NCI-H1930 (cell line): ENCODE data around the gene CNBD2.
"Not testable (repeated sequence)": the region's sequence is repeated elsewhere in the genome, so short reads cannot be mapped to it uniquely, and the experiment has no call there.

ENCODE experiments used
- DNase-seq, 2 experiments: peaks; one replicate each; lab custom pipeline; 2025; lab: John Stamatoyannopoulos, UW

CNBD2 gene

GRCh38 chr20:36026131-36026530, 57.7 kb downstream of the CNBD2 start:
- DNase-seq: not testable (repeated sequence)

GRCh38 chr20:36028106-36028808, 59.9 kb downstream of the CNBD2 start:
- DNase-seq: no peak

GRCh38 chr20:36030149-36030548, 61.8 kb downstream of the CNBD2 start:
- no peak for DNase-seq

- no peak for DNase-seq
These were observed 63.4 kb downstream of the CNBD2 start for GRCh38 chr20:36031806-36032205.

- DNase-seq: no peak
These were observed 66.5 kb downstream of the CNBD2 start for GRCh38 chr20:36034875-36035274.

GRCh38 chr20:36035745-36036144, 67.4 kb downstream of the CNBD2 start:
- DNase-seq: no peak

- no peak for DNase-seq
These were observed 68.3 kb downstream of the CNBD2 start for GRCh38 chr20:36036688-36037087.

- no peak for DNase-seq
These were observed 72.2 kb downstream of the CNBD2 start for GRCh38 chr20:36040571-36040970.

- DNase-seq: no peak
These were observed 75.1 kb downstream of the CNBD2 start for GRCh38 chr20:36043441-36043840.

- no peak for DNase-seq
These were observed 75.6 kb downstream of the CNBD2 start for GRCh38 chr20:36043892-36044515.

- no peak for DNase-seq
These were observed 77.0 kb downstream of the CNBD2 start for GRCh38 chr20:36045373-36045714.

- not testable (repeated sequence) for DNase-seq
These were observed 77.8 kb downstream of the CNBD2 start for GRCh38 chr20:36046073-36046798.

GRCh38 chr20:36049408-36049807, 81.0 kb downstream of the CNBD2 start:
- not testable (repeated sequence) for DNase-seq

- DNase-seq: peak; percentile 83 to 90
These were observed 82.3 kb downstream of the CNBD2 start for GRCh38 chr20:36050436-36051317.

- no peak for DNase-seq
These were observed 83.1 kb downstream of the CNBD2 start for GRCh38 chr20:36051318-36052116.

GRCh38 chr20:36052117-36052513, 83.7 kb downstream of the CNBD2 start:
- DNase-seq: no peak

GRCh38 chr20:36053863-36054518, 85.6 kb downstream of the CNBD2 start:
- DNase-seq: not testable (repeated sequence)

- DNase-seq: no peak
These were observed 86.8 kb downstream of the CNBD2 start for GRCh38 chr20:36055145-36055544.

- no peak for DNase-seq
These were observed 92.3 kb downstream of the CNBD2 start for GRCh38 chr20:36060676-36061075.

- no peak for DNase-seq
These were observed 93.4 kb downstream of the CNBD2 start for GRCh38 chr20:36061754-36062153.

GRCh38 chr20:36062799-36063198, 94.4 kb downstream of the CNBD2 start:
- DNase-seq: no peak
